T-helper 1 cell treated with Interleukin-12 subunit alpha and Interleukin-12 subunit beta and Interleukin-4 antibody, amounts not matched to agents 30 ng/mL and 1 ng/mL, for 36 hours (primary cell): ENCODE measurements around the gene LIPM. TPM values are rescaled to one million over a fixed set of nuclear protein-coding genes. Genes with fewer than 3 reads are reported as not detected.

Source experiments
- intact Hi-C: fragments of 100-400 bp; cut with micrococcal nuclease; formaldehyde crosslinking; loops from one replicate; pipeline ENCODE4 v1.15.1; 2024
- total RNA-seq: library from RNA; stranded (reverse); gene quantifications from 2 replicates; pipeline ENCODE4 v1.2.3, GENCODE V29; 2022

The LIPM gene
- total RNA-seq, 1 donor from 2014 or later: not detected

DNA sequence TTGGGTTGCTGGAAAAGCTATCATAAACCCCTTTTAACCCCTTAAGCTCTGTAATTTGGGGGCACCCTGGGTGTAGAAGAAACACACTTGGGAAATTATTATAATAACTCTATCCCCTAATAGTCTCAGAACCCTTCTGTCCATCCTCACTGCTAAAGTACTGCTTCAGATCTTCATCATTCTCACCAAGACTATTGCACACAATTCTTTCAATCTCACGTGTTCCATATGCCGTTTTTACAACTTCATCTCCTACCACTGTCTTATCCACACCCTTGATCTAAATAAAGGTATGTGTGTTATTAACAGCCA lies 33.3 kb downstream of the LIPM start:
- intact Hi-C loops: loop anchor here (1.0 to 10.0 kb wide), 14 partner anchors 11 to 579 kb away; partner anchors contain the start of genes IFIT5 and STAMBPL1

GRCh38 chr10:88837632-88838031 lies 35.1 kb downstream of the LIPM start:
- intact Hi-C loops: loop anchor here (5.0 to 10.0 kb wide), 2 partner anchors 325 to 577 kb away; partner anchors contain the start of gene IFIT5

GRCh38 chr10:88838766-88839350 lies 36.3 kb downstream of the LIPM start:
- intact Hi-C loops: loop anchor here (5.0 to 10.0 kb wide), 2 partner anchors 323 to 576 kb away; partner anchors contain the start of gene IFIT5

- intact Hi-C loops: no loop called here
Observed at GRCh38 chr10:88840104-88840503, 37.6 kb downstream of the LIPM start.

DNA sequence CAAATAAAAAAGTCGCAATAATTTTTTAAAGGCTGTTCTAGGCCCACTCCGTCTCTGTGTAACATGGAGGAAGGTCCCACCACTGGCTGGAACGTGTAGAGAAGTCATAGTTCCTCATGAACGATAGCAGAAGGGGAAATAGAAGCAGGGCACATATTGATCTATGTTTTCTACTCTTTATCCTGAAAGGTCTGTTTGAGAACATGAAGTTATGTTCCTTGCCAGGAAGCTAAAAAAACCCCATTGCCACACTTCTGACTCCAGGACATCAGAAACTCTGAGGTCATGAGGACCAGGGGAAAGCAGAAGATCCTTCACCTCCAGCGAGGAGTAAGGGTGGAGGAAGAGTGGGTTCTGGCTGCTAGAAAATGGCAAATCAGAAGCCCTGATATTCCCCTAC lies 38.4 kb downstream of the LIPM start:
- intact Hi-C loops: no loop called here

- intact Hi-C loops: no loop called here
Observed at GRCh38 chr10:88841316-88842111, 39.0 kb downstream of the LIPM start.

GRCh38 chr10:88843171-88843570 lies 40.6 kb downstream of the LIPM start:
- intact Hi-C loops: no loop called here

DNA sequence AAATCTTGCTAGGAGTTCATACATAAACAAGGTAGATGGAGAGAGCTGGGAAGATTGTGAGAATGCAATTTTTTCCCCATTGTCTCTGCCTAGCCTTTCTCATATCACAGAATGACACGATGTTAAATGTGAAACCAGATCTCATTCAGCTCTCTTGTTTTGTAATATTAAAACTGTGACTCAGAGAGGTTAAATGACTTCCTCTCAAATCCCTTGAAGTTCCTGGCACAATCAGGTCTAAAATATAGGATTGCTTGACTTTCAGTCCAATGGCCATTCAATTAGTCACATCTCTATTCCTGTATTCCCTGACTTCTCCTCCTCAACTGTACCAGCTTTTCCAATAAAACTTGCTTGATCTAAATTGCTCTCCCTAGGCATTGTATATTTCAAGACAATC lies 46.0 kb downstream of the LIPM start:
- intact Hi-C loops: loop anchor here (1.0 to 2.0 kb wide), 3 partner anchors 12 to 32 kb away; partner anchors contain the start of gene STAMBPL1

DNA sequence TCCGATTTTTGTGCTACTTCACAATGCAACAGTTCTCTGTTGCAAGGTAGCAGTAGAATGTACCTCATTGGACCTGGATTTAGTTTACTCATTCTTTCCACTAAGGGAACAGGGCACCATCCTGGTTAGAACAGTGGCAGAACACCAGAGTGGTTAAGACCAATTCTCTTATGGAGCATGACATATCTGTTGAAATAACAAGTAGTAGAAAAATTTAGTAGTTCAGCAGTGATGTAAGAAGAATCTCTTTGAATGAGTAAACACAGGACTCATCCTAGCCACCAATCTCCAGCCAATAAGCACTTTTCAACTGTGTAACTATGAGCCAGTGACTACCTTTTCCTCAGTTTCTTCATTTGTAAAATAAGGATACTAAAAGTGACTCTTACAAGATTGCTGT lies 46.7 kb downstream of the LIPM start:
- intact Hi-C loops: loop anchor here (2.0 kb wide), 1 partner anchor 22 kb away; no protein-coding TSS in a partner anchor

DNA sequence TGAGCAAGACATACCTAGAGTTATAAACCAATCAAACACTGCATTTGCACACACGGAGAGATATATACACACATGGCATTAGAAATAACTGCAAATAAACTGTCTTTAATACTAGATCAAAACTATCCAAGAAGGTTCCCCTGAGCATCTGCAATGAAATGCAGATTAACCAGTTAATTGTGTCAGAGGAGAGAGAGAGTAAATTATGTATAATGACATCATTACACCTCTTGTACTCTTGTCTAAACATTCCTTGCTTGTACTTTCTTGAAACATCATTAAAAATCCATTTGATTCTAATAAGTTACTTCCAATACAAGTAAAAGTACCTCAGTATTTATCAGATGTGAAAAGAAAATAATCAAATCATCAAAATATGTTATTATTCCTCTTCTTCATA lies 48.2 kb downstream of the LIPM start:
- intact Hi-C loops: no loop called here

DNA sequence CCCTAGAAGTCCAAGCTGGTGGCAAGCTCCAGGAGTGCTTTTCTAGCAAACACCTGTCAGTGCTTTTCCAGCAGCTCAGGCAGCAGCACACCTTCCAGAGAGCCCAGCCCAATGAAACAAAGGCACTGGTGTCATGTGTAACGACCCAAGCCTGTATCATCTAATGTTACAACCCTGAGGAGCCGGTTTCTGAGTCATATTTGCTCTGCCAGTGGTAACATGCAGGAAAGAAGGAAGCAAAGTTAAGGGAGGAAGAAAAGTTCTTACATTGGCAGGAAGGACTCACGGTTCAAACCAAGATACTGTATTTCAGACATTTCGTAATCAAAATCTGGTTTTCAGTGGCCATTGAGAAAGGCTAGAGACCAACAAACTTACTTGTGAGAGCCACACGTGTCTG lies 49.2 kb downstream of the LIPM start, which contains the start of gene ANKRD22:
Gene ANKRD22 (minus strand): TSS at position 139 of the 400 bp plus-strand sequence. CDS start 237 bp downstream, outside the sequence.
- intact Hi-C loops: loop anchor here (2.0 kb wide), 1 partner anchor 19 kb away; no protein-coding TSS in a partner anchor

- intact Hi-C loops: loop anchor here (2.0 kb wide), 1 partner anchor 18 kb away; no protein-coding TSS in a partner anchor
Observed at GRCh38 chr10:88852327-88852726, 49.8 kb downstream of the LIPM start.

- intact Hi-C loops: loop anchor here (2.0 kb wide), 1 partner anchor 17 kb away; no protein-coding TSS in a partner anchor
Observed at GRCh38 chr10:88853155-88853881, 50.8 kb downstream of the LIPM start.

DNA sequence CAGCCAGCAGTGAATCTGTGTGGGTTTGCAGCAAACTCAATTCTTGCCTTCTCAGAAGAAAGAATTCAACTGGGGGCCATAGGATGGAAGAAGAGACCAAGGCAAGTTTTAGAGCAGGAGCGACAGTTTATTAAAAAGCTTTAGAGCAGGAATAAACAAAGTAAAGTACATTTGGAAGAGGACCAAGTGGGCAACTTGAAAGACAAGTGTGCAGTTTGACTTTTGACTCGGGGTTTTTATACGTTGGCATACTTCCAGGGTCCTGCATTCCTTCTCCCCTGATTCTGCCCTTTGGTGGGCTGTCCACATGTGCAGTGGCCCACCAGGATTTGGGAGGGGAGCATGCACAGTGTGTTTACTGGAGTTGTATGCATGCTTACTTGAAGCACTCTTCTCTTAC lies 52.2 kb downstream of the LIPM start:
- intact Hi-C loops: no loop called here

DNA sequence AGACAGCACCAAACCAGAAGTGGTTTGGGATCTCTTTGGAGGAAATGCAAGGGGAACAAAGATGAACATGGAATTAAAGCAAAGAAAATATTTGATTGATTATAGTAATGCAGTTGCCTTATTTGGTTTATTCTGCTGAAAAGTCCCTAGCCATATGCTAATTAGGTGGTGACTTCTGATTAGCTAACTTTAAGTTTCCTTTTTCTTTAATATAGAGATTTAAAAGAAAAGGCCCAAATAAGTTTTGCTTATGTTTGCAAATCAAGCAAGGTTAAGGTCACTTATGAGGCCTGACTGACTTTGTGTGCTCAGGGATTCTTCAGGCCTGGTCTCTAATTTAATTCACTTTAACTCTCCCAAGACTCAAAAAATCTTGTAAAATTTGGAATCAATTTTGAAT lies 55.3 kb downstream of the LIPM start:
- intact Hi-C loops: no loop called here

DNA sequence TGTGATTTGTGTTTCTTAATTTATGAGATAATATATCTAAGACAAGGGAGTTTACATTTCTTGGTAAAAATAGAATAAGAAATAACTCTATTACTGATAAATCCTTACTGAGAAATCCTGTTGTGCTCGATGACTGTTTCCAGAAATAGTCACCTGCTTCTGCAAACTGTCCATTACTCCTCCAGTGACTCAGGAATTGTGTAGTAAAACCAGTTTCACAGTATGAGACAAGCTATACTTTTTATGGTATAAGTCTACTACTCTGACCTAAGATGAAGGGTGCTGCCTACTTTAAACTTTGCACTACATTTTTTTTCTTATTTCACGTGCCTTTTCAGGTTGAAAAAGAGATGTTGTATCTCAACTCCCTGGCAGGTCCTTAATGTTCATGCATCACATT lies 56.0 kb downstream of the LIPM start:
- intact Hi-C loops: no loop called here

DNA sequence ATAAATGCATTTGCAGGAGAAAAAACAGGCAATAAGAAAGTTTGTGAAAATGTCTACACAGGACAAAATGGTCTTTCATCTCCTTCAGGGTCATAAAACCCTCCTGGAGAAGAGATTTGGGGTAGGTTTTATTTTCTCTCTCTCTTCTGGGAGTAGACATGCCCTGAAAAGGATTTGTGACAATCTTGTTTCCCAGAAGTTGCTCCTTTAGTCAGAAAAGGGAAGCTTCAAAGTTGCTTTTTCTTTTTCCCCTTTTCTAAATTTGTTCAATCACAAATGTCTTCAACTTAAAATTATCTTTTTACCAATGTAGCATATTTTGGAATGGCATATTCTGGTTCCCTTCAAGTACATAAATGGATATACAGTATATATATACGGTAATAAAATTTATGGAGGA lies 58.5 kb downstream of the LIPM start:
- intact Hi-C loops: no loop called here

- intact Hi-C loops: loop anchor here (1.0 kb wide), 2 partner anchors 55 to 177 kb away; no protein-coding TSS in a partner anchor
Observed at GRCh38 chr10:88865281-88865876, 62.8 kb downstream of the LIPM start.

DNA sequence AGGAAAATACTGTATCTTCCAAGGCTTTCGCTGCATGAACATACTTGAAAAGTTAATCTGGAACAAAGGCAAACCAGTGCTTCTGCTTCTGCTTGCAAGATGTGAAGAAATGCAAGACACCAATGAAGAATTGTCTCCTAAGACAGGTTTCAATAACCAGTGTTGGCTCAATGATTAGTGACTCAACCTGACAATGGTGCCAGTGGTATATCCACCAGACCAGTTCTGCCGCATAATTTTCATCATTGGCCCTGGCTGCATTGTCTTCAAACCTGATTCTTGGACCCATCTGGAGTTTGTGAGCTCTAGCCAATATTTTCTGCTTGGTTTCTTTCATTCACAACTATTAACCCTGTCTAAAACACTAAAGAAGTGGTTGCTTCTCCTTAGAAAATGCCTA lies 63.9 kb downstream of the LIPM start:
- intact Hi-C loops: loop anchor here (1.0 kb wide), 1 partner anchor 31 kb away; no protein-coding TSS in a partner anchor

DNA sequence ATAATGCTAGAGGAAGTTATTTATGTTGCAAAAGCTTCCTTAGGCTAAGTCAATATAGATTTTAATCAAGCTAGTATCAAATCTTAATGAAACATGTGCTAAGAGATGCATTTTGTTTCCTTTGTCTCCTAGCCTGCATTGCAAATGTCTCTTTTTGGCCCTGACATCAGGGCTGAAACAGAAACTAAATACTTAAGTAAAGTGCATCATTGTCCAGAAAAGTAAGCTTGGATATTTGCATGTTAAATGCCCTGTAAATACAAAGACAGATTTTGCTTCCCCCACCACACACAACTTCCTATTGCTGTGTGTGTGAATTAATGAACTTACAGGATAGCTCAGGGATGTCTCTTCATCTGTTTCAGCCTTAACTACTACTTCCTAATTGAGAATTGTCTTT lies 67.6 kb downstream of the LIPM start:
- intact Hi-C loops: loop anchor here (2.0 kb wide), 1 partner anchor 17 kb away; no protein-coding TSS in a partner anchor
